ENCODE measurements around the gene CXCL12.

The CXCL12 gene

GRCh38 chr10:44383749-44384600 lies 922 bp downstream of the CXCL12 start:
- peak in 1 of 2 donors; percentile 8 for DNase-seq

DNA sequence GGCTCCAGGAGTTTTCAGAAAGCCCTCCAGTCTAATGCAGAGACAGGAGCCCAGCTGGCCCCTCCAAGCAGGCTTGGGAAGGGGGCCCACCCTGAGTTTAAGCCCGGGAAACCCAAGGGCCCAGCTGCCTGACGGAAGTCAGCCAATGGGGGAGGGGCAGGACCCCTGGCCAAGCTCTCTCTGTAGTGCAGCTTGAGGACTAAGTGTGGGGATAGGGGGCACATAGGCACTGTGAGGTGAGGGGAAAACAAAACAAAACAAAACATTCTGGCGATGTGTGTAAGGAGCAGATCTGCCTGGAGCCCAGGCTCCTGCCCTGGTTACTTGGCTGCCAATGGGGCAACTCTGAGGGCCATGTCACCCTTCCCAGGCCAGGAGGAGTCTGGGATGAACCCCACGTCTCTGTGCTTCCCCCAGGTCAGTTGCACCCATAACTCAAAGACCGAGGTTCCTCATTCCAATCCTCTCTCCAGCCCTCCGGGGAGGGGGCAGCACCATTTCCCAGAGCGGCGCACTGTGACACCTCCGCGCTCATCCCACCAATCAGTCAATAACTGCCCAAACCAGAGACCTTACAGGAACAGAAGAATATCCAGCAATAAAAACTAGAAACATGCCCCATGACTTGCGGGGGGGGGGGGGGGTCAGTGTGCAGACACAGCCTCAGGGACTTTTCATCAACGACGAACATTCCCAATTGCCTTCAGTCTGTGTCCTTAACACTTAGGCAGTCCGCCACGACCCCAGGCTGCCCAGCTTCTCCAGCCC lies 1.7 kb downstream of the CXCL12 start:
- peak in 1 of 2 donors; percentile 14 for DNase-seq

DNA sequence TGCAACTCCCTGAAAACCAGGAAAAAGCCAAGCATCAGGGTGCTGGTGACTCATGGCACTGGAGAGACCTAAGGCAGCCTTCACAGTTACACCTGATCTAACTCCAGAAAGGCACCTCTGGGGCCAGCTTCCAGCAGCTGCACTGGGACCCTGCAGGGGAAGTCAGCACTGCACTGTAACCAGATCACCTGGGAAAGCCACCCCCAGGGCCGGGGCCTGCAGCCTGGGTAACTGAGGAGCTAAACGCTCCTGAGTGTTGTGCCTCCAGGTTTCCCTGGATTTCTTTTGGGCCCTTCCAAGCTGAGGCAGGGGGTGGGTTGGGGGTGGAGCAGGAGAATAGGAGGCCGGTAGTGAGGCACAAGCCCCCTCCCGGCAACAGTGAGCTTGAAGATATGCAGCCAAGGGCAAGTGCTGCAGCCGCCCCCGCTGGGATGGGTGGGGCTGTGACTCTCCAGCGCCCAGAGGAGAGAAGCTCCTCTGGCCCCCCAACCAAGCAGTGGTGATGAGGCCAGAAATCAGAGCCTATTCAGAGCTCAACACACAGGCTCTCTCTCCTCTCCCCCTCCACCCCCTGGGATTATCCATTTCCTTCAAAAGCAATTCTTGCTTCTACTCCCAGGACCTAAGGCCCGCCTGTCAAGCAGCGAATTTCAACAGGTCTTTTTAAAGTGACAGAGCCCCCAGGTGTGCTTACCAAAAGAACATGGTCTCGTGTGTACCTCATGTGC lies 2.6 kb downstream of the CXCL12 start:
- DNase-seq = peak in 1 of 2 donors; percentile 3

- DNase-seq = no peak
These were observed 3.9 kb downstream of the CXCL12 start for GRCh38 chr10:44380829-44381600.

DNA sequence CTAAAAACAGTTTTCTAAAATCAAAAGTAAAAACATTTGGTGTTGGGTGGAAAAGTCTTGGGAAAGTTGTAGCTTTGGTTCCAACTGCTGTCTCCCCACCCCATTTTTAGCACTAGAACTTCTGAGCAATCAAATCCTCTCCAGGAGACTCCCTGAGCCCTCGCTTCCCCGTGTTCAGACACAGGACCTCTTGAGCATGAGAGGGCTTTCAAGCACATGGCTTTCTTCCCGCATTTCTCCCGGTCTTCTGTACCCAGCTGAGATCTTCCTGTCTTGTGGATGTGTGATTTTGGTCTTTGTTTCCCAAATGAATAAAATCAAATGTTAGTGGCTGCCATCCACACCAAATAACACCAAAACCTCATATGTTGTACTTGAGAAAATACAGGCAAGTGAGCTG lies 5.0 kb downstream of the CXCL12 start:
- no peak for DNase-seq

DNA sequence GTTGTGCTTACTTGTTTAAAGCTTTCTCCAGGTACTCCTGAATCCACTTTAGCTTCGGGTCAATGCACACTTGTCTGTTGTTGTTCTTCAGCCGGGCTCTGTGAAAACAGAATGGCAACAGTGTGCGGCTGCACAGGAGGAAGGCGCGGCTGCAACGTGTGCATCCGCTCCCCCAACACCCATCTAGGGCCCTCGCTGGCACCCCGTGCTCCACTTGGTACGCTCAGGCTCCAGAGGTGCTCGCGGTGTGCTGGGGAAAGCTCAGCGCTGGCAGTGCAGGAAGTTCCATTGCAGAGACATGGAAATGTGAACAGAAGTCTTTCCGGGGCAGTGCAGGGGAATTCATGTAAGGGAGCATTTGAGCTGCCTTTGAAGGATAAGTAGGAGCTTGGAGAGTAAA lies 6.3 kb downstream of the CXCL12 start:
- DNase-seq = no peak

DNA sequence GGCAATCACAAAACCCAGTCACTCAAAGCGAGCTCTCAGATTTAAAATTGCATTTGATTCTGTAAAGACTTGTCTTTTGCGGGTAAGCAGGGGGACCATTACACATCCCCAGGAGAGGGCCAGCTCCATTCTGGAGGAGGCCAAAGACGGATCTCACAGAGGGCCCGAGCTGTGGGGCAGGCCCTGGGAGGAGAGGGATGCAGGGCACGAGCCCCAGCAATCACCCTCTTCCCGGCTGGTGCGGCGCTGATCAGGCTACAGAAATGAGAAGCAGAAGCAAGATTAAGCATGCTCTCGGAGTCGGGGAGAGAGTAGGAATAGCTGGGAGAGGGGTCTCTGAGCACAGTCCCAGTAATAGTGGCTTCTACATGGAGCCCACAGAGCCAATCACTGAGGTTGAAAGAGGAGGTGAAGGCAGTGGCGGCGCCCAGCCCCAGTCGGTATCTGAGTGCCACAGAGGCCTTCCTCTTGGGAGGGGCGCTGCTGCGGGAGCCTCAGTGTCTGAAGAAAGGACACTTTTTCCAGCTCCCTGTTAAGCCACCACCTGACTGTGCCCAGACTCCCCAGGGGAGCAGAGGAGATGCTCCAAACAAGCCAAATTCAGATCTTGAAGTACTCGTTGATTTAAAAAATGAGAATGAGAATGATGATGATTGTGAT lies 7.1 kb downstream of the CXCL12 start:
- no peak for DNase-seq

- DNase-seq = no peak
These were observed 8.3 kb downstream of the CXCL12 start for GRCh38 chr10:44376472-44377099.

GRCh38 chr10:44374155-44374554 lies 10.7 kb downstream of the CXCL12 start:
- DNase-seq = no peak

DNA sequence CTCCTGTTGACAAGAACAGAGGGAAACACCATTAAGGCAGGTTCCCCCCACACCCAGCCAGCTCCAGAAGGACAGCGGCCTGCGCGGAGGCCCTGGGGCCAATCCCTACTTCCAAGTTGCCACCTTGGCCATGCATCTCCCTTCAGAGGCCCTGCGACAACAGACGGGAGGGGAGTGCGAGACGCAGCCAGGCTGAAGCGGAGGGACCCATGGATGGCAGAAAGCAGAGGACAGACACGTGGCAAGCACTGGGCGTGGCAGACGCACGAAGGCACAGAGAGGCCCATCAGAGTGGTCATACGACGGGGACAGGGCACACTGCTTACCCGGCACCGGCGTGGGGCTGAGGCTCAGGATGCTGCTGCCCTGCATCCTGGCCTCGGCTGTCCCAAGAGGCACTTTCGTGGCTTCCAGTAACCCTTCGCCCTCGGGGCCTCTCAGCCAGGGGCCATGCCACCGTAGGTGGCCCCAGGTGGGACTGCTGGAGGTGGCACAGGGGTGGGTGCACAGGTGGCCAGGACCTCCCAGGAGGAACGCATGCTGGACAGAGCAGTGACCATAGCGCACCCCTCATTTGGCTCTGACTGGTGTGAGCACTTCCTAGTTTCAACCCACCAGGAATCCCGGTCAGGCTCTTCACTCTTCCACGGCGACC lies 11.4 kb downstream of the CXCL12 start:
- no peak for DNase-seq

GRCh38 chr10:44372181-44372580 lies 12.7 kb downstream of the CXCL12 start:
- no peak for DNase-seq

GRCh38 chr10:44370731-44371248 lies 14.1 kb downstream of the CXCL12 start:
- DNase-seq = no peak

DNA sequence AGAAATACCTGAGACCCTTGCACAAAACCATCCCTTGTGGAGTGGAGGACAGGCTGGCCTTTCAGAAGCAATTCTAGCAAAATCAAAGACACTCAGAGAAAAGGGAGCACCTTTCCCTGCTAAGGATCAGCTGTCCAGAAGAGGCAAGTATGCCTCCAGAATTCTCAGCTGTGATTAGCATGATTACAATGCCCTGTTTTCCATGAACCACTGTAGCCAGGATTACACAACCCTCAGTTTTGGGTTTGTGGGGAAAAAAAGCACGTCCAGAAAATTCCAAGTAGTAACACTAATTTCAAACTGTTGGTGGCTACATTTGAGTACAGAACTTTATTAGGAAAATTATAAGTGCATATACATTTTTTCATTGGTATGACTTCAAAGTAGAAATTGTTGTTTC lies 15.0 kb downstream of the CXCL12 start:
- DNase-seq = no peak

DNA sequence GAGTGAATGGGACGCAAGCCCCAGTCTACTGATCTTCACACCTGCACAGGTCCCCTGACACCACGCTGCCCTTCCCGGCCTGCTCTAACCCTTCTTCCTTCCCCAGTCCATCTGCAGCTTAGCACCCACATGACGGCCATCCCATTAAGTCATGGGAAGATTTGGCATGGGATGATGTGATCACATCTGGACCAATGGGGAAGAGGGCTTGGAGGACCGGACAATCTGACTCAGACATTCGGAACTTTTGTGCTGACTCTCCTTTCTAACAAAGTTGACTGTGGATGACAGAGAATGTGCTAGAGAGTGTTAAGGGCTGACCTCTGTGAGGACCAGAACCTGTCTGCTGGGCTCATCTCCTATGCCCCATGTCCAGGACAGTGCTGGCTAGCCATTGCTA lies 15.6 kb downstream of the CXCL12 start:
- no peak for DNase-seq

GRCh38 chr10:44368637-44369036 lies 16.3 kb downstream of the CXCL12 start:
- DNase-seq = no peak

- DNase-seq = no peak
These were observed 17.8 kb downstream of the CXCL12 start for GRCh38 chr10:44366941-44367630.

- no peak for DNase-seq
These were observed 20.3 kb downstream of the CXCL12 start for GRCh38 chr10:44364566-44364965.

- DNase-seq = no peak
These were observed 21.2 kb downstream of the CXCL12 start for GRCh38 chr10:44363716-44364115.

DNA sequence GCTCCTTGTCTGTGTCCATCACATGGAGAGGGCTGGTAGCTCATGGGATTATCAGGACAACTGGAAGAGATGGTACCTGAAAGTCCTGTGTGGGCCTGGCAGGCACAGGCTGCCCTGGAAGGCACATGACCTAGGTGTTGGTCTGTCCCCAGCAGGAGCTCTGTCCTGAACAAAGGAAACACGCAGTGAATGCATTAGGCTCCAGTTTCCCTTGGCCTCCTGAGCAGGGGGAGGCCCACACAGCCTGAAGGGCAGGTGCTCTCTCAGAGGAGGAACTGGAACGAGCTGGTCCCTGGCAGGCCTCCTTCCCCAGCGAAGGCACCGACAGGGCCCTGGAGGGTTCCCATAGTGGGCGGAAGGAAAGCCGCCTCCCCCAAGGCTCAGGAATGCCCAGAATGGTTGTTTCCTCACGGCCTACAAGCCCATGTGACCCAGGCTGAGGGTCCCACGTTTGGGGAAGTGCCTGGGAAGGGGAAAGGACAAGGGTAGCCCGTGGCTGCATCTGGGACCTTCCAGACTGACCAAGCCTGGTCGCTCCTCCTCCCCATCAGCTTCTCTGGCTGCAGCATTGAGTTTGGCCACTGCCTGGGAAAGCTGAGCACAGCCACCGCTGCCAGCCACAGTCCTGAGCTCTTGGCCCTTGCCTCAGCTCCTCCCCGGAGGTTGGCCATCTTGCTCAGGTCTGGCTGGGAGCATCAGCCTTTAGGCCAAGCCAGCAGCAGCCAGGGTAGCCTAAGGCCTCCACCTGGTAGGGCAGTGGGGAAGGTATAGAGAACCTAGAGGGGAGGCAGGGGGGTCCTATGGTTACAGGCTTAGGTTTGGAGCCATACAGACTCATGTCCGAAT lies 21.8 kb downstream of the CXCL12 start:
- no peak for DNase-seq
